B cell (primary cell): ENCODE results near the gene HBA1.
"Not testable (repeated sequence)": the region's sequence is repeated elsewhere in the genome, so short reads cannot be mapped to it uniquely, and the experiment has no call there.

Experiments
- CTCF ChIP-seq: fragments of 200-600 bp; IDR thresholded peaks from one replicate; pipeline ENCODE4 v1.8.0; 2022; ENCODE audit warnings: antibody characterized with exemption, mild to moderate bottlenecking
- EZH2 ChIP-seq: IDR thresholded peaks from 2 replicates; pipeline ENCODE4 v1.6.1; 2012; ENCODE audit warnings: borderline replicate concordance, low read depth, mild to moderate bottlenecking, moderate library complexity, low read length; ENCODE audit not compliant: insufficient read depth, poor library complexity, severe bottlenecking

GRCh38 chr16:164134-164823 is 12.2 kb upstream of the HBA1 start:
- TF ChIP-seq EZH2, CTCF: not testable (repeated sequence)
